ENCODE results near the gene ESYT1. TPM values are rescaled to one million over a fixed set of nuclear protein-coding genes. Genes with fewer than 3 reads are reported as not detected.
"Not testable (repeated sequence)": the region's sequence is repeated elsewhere in the genome, so short reads cannot be mapped to it uniquely, and the experiment has no call there.

The ESYT1 gene
- total RNA-seq, 1 experiment from 2014 or later = 152 TPM

DNA sequence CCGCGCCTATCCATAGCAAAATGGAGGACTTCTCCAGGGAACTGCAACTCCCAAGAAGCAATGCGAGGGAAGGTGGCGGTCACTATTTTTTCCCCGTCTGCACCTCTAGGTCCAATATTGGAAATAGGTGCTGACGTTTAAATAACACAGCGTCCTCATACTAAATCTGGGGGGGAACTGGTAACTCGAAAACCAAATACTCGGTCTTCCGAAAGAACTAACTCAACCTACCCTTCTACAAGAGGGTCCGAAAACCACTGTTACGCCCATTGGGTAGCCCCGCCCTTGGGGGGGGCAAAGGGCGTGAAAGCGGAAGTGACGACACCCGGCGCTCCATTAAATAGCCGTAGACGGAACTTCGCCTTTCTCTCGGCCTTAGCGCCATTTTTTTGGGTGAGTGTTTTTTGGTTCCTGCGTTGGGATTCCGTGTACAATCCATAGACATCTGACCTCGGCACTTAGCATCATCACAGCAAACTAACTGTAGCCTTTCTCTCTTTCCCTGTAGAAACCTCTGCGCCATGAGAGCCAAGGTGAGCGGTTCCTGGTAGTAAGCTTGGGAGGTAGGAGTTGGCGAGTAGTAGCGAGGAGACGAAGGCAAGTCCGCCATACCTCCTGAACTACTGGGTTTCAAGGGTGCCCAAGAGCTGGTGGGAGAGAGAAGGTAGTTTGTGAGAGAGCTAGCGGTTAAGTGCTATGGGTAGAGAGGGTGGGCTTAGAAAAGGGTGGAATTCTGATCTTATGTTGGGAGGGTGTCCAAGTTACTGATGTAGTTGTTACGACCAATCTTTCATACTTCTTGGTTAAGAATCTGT lies 11.6 kb upstream of the ESYT1 start, which contains the start of gene RPL41:
TSS of gene RPL41 (plus strand) at position 367 of the 815 bp plus-strand sequence.
- Histone ChIP-seq H3K27me3 (ENCODE audit: control insufficient read depth, insufficient read depth, low read length) (no peaks in the 10 kb centered on the region), H3K36me3 (ENCODE audit: control insufficient read depth, insufficient read depth, low read length) (peaks cover 18% of the 10 kb centered on the region), H3K27ac (ENCODE audit: low read length) (peak within 1 kb of the TSS; percentile 95), H3K4me3 (ENCODE audit: low read depth in 2 of 2, low read length in 2 of 2) (peak within 1 kb of the TSS; percentile 69 to 100), H3K4me1 (ENCODE audit: control insufficient read depth, insufficient read depth, low read length) (peaks cover 30% of the 10 kb centered on the region), H3K9me3 (ENCODE audit: control insufficient read depth, insufficient read depth, low read depth, low read length) (no peaks in the 10 kb centered on the region)
- DNase-seq (ENCODE audit: low read depth, low spot score) (peak; percentile 94), ATAC-seq (peak; percentile 67)
- intact Hi-C loops (cut with micrococcal nuclease; ENCODE audit: unreplicated experiment) = loop anchor here (5.0 to 10.0 kb wide), 2 partner anchors 41 to 72 kb away; partner anchors contain the start of genes MYL6 and RPS26
- in situ Hi-C loops (cut with HindIII; ENCODE audit: low pct_unique_long_range_greater_than_20kb, low sequenced_read_pairs) = no loop called here
- ChIA-PET POLR2A (interaction anchor here (0.6 to 0.7 kb wide), 4 partner anchors 15 to 44 kb away, joined by 4 to 7 read pairs (median 6); no protein-coding TSS in a partner anchor), CTCF (no interaction called here)
- BruUV-seq (replicated peaks) = TSS peak; percentile 99
- TF ChIP-seq, protein P1, sequence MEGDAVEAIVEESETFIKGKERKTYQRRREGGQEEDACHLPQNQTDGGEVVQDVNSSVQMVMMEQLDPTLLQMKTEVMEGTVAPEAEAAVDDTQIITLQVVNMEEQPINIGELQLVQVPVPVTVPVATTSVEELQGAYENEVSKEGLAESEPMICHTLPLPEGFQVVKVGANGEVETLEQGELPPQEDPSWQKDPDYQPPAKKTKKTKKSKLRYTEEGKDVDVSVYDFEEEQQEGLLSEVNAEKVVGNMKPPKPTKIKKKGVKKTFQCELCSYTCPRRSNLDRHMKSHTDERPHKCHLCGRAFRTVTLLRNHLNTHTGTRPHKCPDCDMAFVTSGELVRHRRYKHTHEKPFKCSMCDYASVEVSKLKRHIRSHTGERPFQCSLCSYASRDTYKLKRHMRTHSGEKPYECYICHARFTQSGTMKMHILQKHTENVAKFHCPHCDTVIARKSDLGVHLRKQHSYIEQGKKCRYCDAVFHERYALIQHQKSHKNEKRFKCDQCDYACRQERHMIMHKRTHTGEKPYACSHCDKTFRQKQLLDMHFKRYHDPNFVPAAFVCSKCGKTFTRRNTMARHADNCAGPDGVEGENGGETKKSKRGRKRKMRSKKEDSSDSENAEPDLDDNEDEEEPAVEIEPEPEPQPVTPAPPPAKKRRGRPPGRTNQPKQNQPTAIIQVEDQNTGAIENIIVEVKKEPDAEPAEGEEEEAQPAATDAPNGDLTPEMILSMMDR (IDR thresholded peaks at IDR 0.05) = no peak
- TF ChIP-seq, protein P2, sequence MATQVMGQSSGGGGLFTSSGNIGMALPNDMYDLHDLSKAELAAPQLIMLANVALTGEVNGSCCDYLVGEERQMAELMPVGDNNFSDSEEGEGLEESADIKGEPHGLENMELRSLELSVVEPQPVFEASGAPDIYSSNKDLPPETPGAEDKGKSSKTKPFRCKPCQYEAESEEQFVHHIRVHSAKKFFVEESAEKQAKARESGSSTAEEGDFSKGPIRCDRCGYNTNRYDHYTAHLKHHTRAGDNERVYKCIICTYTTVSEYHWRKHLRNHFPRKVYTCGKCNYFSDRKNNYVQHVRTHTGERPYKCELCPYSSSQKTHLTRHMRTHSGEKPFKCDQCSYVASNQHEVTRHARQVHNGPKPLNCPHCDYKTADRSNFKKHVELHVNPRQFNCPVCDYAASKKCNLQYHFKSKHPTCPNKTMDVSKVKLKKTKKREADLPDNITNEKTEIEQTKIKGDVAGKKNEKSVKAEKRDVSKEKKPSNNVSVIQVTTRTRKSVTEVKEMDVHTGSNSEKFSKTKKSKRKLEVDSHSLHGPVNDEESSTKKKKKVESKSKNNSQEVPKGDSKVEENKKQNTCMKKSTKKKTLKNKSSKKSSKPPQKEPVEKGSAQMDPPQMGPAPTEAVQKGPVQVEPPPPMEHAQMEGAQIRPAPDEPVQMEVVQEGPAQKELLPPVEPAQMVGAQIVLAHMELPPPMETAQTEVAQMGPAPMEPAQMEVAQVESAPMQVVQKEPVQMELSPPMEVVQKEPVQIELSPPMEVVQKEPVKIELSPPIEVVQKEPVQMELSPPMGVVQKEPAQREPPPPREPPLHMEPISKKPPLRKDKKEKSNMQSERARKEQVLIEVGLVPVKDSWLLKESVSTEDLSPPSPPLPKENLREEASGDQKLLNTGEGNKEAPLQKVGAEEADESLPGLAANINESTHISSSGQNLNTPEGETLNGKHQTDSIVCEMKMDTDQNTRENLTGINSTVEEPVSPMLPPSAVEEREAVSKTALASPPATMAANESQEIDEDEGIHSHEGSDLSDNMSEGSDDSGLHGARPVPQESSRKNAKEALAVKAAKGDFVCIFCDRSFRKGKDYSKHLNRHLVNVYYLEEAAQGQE (IDR thresholded peaks at IDR 0.05; ENCODE audit: insufficient read depth in 1 of 2, low read depth in 2 of 2, low read length in 1 of 2) = peak in 1 of 2 experiments; percentile 40; a peak in 1 of 4 replicates
- TF ChIP-seq POLR2AphosphoS5 (IDR thresholded peaks at IDR 0.05; ENCODE audit: low read depth, low read length) (peak; percentile 100), SIN3A (IDR thresholded peaks at IDR 0.05; ENCODE audit: borderline replicate concordance, insufficient read depth, low read depth, low read length) (peak; percentile 63; the same call in 1 of the 2 replicates)

DNA sequence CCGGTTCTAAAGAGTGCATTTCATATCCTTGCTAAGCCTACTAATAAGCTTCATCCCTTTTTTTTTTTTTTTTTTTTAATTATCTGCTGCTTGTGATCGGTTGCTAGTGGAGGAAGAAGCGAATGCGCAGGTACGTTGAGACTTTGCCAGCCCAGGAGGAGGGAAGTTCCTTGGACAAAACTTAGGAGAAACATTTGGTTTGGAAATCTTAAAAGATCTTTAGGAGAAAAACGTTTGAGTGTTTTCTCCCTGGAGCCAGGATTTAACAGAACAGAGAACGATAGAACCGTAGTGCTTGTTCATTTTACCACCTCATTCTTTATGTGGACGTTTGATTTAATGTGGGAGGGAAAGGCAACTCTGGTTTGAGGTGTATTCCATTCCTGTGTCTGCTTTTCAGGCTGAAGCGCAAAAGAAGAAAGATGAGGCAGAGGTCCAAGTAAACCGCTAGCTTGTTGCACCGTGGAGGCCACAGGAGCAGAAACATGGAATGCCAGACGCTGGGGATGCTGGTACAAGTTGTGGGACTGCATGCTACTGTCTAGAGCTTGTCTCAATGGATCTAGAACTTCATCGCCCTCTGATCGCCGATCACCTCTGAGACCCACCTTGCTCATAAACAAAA lies 10.9 kb upstream of the ESYT1 start:
- Histone ChIP-seq H3K36me3 (ENCODE audit: control insufficient read depth, insufficient read depth, low read length) (peaks cover 13% of the 10 kb centered on the region), H3K4me1 (ENCODE audit: control insufficient read depth, insufficient read depth, low read length) (peaks cover 30% of the 10 kb centered on the region), H3K27ac (ENCODE audit: low read length) (peak overlapping the region; percentile 95), H3K4me3 (ENCODE audit: low read depth in 2 of 2, low read length in 2 of 2) (peak overlapping the region; percentile 69 to 100)
- H3K9me3 ChIP-seq (ENCODE audit: control insufficient read depth, insufficient read depth, low read depth, low read length); in situ Hi-C loops (cut with HindIII; ENCODE audit: low pct_unique_long_range_greater_than_20kb, low sequenced_read_pairs); H3K27me3 ChIP-seq (ENCODE audit: control insufficient read depth, insufficient read depth, low read length); ATAC-seq; DNase-seq (ENCODE audit: low read depth, low spot score): not testable (repeated sequence)
- CTCF ChIA-PET = interaction anchor here (1.6 kb wide), 1 partner anchor 11 kb away, joined by 14 read pairs; the partner anchor contains the start of gene ESYT1
- intact Hi-C loops (cut with micrococcal nuclease; ENCODE audit: unreplicated experiment) = loop anchor here (5.0 to 10.0 kb wide), 2 partner anchors 40 to 72 kb away; partner anchors contain the start of genes MYL6 and RPS26
- POLR2A ChIA-PET = interaction anchor here (0.5 to 1.0 kb wide), 4 partner anchors 10 to 45 kb away, joined by 4 to 7 read pairs (median 6); partner anchors contain the start of gene ESYT1
- TSS peak; percentile 77 for BruUV-seq (replicated peaks)
